ENCODE results near the gene GCNA. TPM values are rescaled to one million over a fixed set of nuclear protein-coding genes. Genes with fewer than 3 reads are reported as not detected.

GCNA gene
- total RNA-seq, 4 donors from 2014 or later, result 1.2 to 7.9 (median 2.5) TPM

DNA sequence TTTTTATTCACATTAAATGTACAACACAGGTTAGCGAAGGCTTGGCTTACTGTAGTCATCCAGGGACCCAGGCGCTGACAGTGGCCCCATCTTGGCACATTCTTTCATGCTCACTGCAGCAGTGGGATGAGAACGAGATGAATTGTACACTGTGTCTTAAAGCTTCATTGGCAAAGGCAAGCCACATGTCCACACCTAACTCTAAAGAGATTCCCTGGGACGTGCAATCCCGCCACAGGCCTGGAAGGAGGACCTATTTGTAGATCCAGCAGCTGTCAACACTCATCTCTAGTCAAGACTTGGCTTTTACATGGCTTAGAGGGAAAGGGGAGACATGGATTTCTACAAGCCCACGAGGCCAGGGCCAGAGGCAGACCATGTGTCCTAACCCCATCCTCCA lies 56.1 kb downstream of the GCNA start:
- no peak for TF ChIP-seq POLR2A (IDR thresholded peaks at IDR 0.05)
- TF ChIP-seq, protein P1, sequence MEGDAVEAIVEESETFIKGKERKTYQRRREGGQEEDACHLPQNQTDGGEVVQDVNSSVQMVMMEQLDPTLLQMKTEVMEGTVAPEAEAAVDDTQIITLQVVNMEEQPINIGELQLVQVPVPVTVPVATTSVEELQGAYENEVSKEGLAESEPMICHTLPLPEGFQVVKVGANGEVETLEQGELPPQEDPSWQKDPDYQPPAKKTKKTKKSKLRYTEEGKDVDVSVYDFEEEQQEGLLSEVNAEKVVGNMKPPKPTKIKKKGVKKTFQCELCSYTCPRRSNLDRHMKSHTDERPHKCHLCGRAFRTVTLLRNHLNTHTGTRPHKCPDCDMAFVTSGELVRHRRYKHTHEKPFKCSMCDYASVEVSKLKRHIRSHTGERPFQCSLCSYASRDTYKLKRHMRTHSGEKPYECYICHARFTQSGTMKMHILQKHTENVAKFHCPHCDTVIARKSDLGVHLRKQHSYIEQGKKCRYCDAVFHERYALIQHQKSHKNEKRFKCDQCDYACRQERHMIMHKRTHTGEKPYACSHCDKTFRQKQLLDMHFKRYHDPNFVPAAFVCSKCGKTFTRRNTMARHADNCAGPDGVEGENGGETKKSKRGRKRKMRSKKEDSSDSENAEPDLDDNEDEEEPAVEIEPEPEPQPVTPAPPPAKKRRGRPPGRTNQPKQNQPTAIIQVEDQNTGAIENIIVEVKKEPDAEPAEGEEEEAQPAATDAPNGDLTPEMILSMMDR (IDR thresholded peaks at IDR 0.05), result no peak
- intact Hi-C loops (cut with DNase I; ENCODE audit: low total_unique reads), result no loop called here
- no peak overlapping the region for H3K27ac ChIP-seq
- H3K36me3 ChIP-seq, result no peaks in the 10 kb centered on the region
- no peaks in the 10 kb centered on the region for H3K9me3 ChIP-seq
- H3K4me3 ChIP-seq, result no peak overlapping the region
- H3K4me1 ChIP-seq, result no peaks in the 10 kb centered on the region
- H3K27me3 ChIP-seq, result no peaks in the 10 kb centered on the region
- no peak for DNase-seq

GRCh38 chrX:71636438-71637252 lies 58.4 kb downstream of the GCNA start:
- Histone ChIP-seq H3K4me1 (no peaks in the 10 kb centered on the region), H3K27ac (no peak overlapping the region), H3K36me3 (no peaks in the 10 kb centered on the region), H3K9me3 (no peaks in the 10 kb centered on the region), H3K27me3 (no peaks in the 10 kb centered on the region), H3K4me3 (no peak overlapping the region)
- no peak for DNase-seq
- no peak for TF ChIP-seq POLR2A (IDR thresholded peaks at IDR 0.05)
- TF ChIP-seq, protein P1 (IDR thresholded peaks at IDR 0.05), result no peak
- intact Hi-C loops (cut with DNase I; ENCODE audit: low total_unique reads), result no loop called here

GRCh38 chrX:71637253-71637618 lies 59.0 kb downstream of the GCNA start:
- Histone ChIP-seq H3K27ac (no peak overlapping the region), H3K36me3 (no peaks in the 10 kb centered on the region), H3K27me3 (no peaks in the 10 kb centered on the region), H3K4me1 (no peaks in the 10 kb centered on the region), H3K9me3 (no peaks in the 10 kb centered on the region), H3K4me3 (no peak overlapping the region)
- DNase-seq, result no peak
- intact Hi-C loops (cut with DNase I; ENCODE audit: low total_unique reads), result no loop called here
- TF ChIP-seq POLR2A (IDR thresholded peaks at IDR 0.05), result no peak
- TF ChIP-seq, protein P1 (IDR thresholded peaks at IDR 0.05), result no peak

DNA sequence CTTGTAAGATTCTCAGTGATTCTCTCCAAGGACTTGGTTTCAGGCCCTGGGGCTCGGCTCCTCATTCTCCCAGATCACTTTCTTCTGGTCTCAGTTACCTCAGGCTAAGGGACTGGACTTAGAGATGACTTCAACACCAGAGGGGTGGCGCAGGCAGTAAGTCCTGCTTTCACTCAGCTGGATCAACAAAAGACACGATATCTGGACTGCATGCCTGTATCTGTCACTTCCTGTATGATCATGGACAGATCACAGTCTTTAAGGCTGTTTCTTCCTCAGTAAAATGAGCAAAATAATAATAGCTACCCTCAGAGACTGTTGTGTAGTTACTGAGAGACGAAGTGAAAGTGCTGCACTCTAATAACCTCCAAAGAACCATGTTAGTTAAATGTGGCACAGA lies 59.6 kb downstream of the GCNA start:
- Histone ChIP-seq H3K27me3 (no peaks in the 10 kb centered on the region), H3K4me3 (no peak overlapping the region), H3K36me3 (no peaks in the 10 kb centered on the region), H3K4me1 (no peaks in the 10 kb centered on the region), H3K27ac (no peak overlapping the region), H3K9me3 (no peaks in the 10 kb centered on the region)
- intact Hi-C loops (cut with DNase I; ENCODE audit: low total_unique reads), result no loop called here
- no peak for DNase-seq
- TF ChIP-seq, protein P1 (IDR thresholded peaks at IDR 0.05), result no peak
- no peak for TF ChIP-seq POLR2A (IDR thresholded peaks at IDR 0.05)

GRCh38 chrX:71638409-71638808 lies 60.2 kb downstream of the GCNA start:
- no peaks in the 10 kb centered on the region for H3K4me1 ChIP-seq
- intact Hi-C loops (cut with DNase I; ENCODE audit: low total_unique reads), result no loop called here
- no peaks in the 10 kb centered on the region for H3K27me3 ChIP-seq
- H3K4me3 ChIP-seq, result no peak overlapping the region
- H3K27ac ChIP-seq, result no peak overlapping the region
- no peaks in the 10 kb centered on the region for H3K9me3 ChIP-seq
- TF ChIP-seq, protein P1 (IDR thresholded peaks at IDR 0.05), result no peak
- TF ChIP-seq POLR2A (IDR thresholded peaks at IDR 0.05), result no peak
- no peaks in the 10 kb centered on the region for H3K36me3 ChIP-seq
- DNase-seq, result no peak

Data from uterus (tissue), 4 donors.